Measurements from ENCODE around the gene GAS7. TPM values are rescaled to one million over a fixed set of nuclear protein-coding genes. Genes with fewer than 3 reads are reported as not detected.

The GAS7 gene
- total and polyA plus RNA-seq, 2 of the 13 experiments (the other 11 are each of a cell fraction or from before 2014, with no cell fraction given), result 1.0 to 5.2 TPM

- Histone ChIP-seq H3K4me1 (ENCODE audit: insufficient read depth, low read length) (no peaks in the 10 kb centered on the region), H3K4me3 (replicated peaks in 1 of 3; ENCODE audit: insufficient read depth in 1 of 3, low read depth in 2 of 3, low read length in 3 of 3) (no peak overlapping the region), H4K20me1 (ENCODE audit: insufficient read depth, low read length) (no peaks in the 10 kb centered on the region), H3K27me3 (ENCODE audit: control insufficient read depth in 1 of 2, insufficient read depth in 2 of 2, low read length in 2 of 2) (peaks cover 3 to 39% of the 10 kb centered on the region in 2 experiments; a peak in 3 of 5 replicates), H3K9ac (ENCODE audit: insufficient read depth, low read depth, low read length) (no peak overlapping the region), H3K4me2 (ENCODE audit: low read depth, low read length) (no peak overlapping the region), H3K27ac (ENCODE audit: extremely low read length, insufficient read depth, low read length) (no peak overlapping the region), H2AFZ (ENCODE audit: low read length) (no peak overlapping the region), H3K36me3 (replicated peaks in 1 of 2; ENCODE audit: control insufficient read depth in 1 of 2, insufficient read depth in 2 of 2, low read length in 2 of 2) (no peaks in the 10 kb centered on the region), H3K9me3 (ENCODE audit: low read length) (0 out of 2 replicates have a peak, but pooled peaks cover 8% of the 10 kb centered on the region), H3K79me2 (ENCODE audit: insufficient read depth, low read length) (no peaks in the 10 kb centered on the region)
- FAIRE-seq (no peak), DNase-seq (ENCODE audit: low spot score) (no peak), ATAC-seq (no peak)
- WGBS (ENCODE audit: low lambda C conversion rate), result 5% methylated on average over 3 of the region's 3 CpGs
- no peak for TF ChIP-seq ZBTB8A (CRISPR knock-in tag; IDR thresholded peaks at IDR 0.05; ENCODE audit: borderline replicate concordance, low read depth)
- no peak for TF ChIP-seq DR1 (CRISPR knock-in tag; IDR thresholded peaks at IDR 0.05)
- TF ChIP-seq, protein P1, sequence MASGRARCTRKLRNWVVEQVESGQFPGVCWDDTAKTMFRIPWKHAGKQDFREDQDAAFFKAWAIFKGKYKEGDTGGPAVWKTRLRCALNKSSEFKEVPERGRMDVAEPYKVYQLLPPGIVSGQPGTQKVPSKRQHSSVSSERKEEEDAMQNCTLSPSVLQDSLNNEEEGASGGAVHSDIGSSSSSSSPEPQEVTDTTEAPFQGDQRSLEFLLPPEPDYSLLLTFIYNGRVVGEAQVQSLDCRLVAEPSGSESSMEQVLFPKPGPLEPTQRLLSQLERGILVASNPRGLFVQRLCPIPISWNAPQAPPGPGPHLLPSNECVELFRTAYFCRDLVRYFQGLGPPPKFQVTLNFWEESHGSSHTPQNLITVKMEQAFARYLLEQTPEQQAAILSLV (CRISPR knock-in tag; IDR thresholded peaks at IDR 0.05; ENCODE audit: borderline replicate concordance), result no peak
- TF ChIP-seq PCBP2 (optimal IDR thresholded peaks at IDR 0.05; ENCODE audit: low read depth, low read length, poor library complexity, severe bottlenecking), result no peak
- TF ChIP-seq GZF1 (CRISPR knock-in tag; IDR thresholded peaks at IDR 0.05), result no peak
- TF ChIP-seq ZNF546 (CRISPR knock-in tag; conservative IDR thresholded peaks at IDR 0.05), result no peak
- TF ChIP-seq, protein P2, sequence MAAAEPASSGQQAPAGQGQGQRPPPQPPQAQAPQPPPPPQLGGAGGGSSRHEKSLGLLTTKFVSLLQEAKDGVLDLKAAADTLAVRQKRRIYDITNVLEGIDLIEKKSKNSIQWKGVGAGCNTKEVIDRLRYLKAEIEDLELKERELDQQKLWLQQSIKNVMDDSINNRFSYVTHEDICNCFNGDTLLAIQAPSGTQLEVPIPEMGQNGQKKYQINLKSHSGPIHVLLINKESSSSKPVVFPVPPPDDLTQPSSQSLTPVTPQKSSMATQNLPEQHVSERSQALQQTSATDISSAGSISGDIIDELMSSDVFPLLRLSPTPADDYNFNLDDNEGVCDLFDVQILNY (CRISPR knock-in tag; conservative IDR thresholded peaks at IDR 0.05), result no peak
- no peak for TF ChIP-seq ELF1 (CRISPR knock-in tag; IDR thresholded peaks at IDR 0.05)
- no peak for TF ChIP-seq ZNF235 (CRISPR knock-in tag; IDR thresholded peaks at IDR 0.05; ENCODE audit: borderline replicate concordance)
- TF ChIP-seq ZNF333 (CRISPR knock-in tag; IDR thresholded peaks at IDR 0.05; ENCODE audit: borderline replicate concordance), result no peak
- no peak for TF ChIP-seq PHF5A (CRISPR knock-in tag; IDR thresholded peaks at IDR 0.05; ENCODE audit: low read depth, unreplicated experiment)
- TF ChIP-seq PREB (CRISPR knock-in tag; IDR thresholded peaks at IDR 0.05), result no peak
- no peak for TF ChIP-seq RBM22 (optimal IDR thresholded peaks at IDR 0.05; ENCODE audit: low read length)
- no peak for TF ChIP-seq ZNF780A (CRISPR knock-in tag; IDR thresholded peaks at IDR 0.05)
- TF ChIP-seq AGO2 (optimal IDR thresholded peaks at IDR 0.05; ENCODE audit: low read depth, low read length), result no peak
- TF ChIP-seq DDIT3 (CRISPR knock-in tag; IDR thresholded peaks at IDR 0.05), result no peak
- no peak for TF ChIP-seq TCF7L2 (IDR thresholded peaks at IDR 0.05; ENCODE audit: low read depth, low read length)
- TF ChIP-seq LBX2 (CRISPR knock-in tag; IDR thresholded peaks at IDR 0.05; ENCODE audit: borderline replicate concordance), result no peak
- TF ChIP-seq RFX3 (CRISPR knock-in tag; IDR thresholded peaks at IDR 0.05), result no peak
- POLR2A ChIA-PET, result no interaction called here
- no TSS peak for BruUV-seq (replicated peaks)
- in situ Hi-C loops (cut with HindIII; ENCODE audit: extremely low pct_ligation_motif_present, low pct_unique_long_range_greater_than_20kb) (no loop called here), intact Hi-C loops (cut with micrococcal nuclease; ENCODE audit: unreplicated experiment) (no loop called here)
- CTCF ChIA-PET (ENCODE audit: low intra/inter-chr PET ratio, low total read pairs), result no interaction called here
Measured at GRCh38 chr17:10064536-10064935, 133.9 kb downstream of the GAS7 start.
